ENCODE measurements around the gene DMD. TPM values are rescaled to one million over a fixed set of nuclear protein-coding genes. Genes with fewer than 3 reads are reported as not detected.

DMD gene
- total and polyA plus RNA-seq, 2 of the 13 experiments (the other 11 are each of a cell fraction or from before 2014, with no cell fraction given) = 17.6 to 25.9 TPM

DNA sequence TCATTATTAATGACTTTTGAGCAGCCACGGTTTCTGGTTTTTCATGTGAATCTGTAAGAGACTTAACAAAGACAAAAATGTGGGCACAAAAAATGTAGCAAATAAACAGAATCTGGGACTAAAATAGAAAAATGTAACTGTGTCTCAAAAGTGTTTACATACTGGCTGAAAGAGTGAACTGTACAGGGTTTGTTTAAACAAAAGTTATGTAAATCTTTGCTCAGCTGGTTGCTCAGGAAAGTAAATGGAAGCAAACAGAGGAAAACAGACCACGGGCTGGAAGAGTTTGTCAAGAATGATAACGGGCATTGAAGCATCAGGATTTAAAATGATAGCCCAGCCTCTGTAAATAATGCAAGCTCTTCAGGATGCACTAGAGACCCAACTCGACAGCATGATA lies 1217.7 kb downstream of the DMD start (continued):
- TF ChIP-seq, protein P1, sequence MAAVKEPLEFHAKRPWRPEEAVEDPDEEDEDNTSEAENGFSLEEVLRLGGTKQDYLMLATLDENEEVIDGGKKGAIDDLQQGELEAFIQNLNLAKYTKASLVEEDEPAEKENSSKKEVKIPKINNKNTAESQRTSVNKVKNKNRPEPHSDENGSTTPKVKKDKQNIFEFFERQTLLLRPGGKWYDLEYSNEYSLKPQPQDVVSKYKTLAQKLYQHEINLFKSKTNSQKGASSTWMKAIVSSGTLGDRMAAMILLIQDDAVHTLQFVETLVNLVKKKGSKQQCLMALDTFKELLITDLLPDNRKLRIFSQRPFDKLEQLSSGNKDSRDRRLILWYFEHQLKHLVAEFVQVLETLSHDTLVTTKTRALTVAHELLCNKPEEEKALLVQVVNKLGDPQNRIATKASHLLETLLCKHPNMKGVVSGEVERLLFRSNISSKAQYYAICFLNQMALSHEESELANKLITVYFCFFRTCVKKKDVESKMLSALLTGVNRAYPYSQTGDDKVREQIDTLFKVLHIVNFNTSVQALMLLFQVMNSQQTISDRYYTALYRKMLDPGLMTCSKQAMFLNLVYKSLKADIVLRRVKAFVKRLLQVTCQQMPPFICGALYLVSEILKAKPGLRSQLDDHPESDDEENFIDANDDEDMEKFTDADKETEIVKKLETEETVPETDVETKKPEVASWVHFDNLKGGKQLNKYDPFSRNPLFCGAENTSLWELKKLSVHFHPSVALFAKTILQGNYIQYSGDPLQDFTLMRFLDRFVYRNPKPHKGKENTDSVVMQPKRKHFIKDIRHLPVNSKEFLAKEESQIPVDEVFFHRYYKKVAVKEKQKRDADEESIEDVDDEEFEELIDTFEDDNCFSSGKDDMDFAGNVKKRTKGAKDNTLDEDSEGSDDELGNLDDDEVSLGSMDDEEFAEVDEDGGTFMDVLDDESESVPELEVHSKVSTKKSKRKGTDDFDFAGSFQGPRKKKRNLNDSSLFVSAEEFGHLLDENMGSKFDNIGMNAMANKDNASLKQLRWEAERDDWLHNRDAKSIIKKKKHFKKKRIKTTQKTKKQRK (IDR thresholded peaks at IDR 0.05; ENCODE audit: low read length) = no peak
- TF ChIP-seq PAX8 (CRISPR knock-in tag; IDR thresholded peaks at IDR 0.05; ENCODE audit: borderline replicate concordance) (no peak), ATF1 (CRISPR knock-in tag; IDR thresholded peaks at IDR 0.05) (no peak), ZNF30 (CRISPR knock-in tag; IDR thresholded peaks at IDR 0.05) (no peak), CC2D1A (CRISPR knock-in tag; IDR thresholded peaks at IDR 0.05) (no peak), KLF12 (CRISPR knock-in tag; IDR thresholded peaks at IDR 0.05; ENCODE audit: borderline replicate concordance) (no peak), SP1 (IDR thresholded peaks at IDR 0.05) (no peak), SP1 (CRISPR knock-in tag; IDR thresholded peaks at IDR 0.05) (no peak), REXO4 (CRISPR knock-in tag; IDR thresholded peaks at IDR 0.05; ENCODE audit: borderline replicate concordance) (no peak), DRAP1 (CRISPR knock-in tag; IDR thresholded peaks at IDR 0.05) (no peak), ZNF33B (CRISPR knock-in tag; IDR thresholded peaks at IDR 0.05) (no peak), SMARCE1 (IDR thresholded peaks at IDR 0.05; ENCODE audit: borderline replicate concordance) (no peak), ZNF274 (CRISPR knock-in tag; IDR thresholded peaks at IDR 0.05) (no peak), CBX2 (IDR thresholded peaks at IDR 0.05; ENCODE audit: low read depth, low read length) (no peak), CBX2 (CRISPR knock-in tag; IDR thresholded peaks at IDR 0.05; ENCODE audit: low read depth) (no peak), NCOA5 (CRISPR knock-in tag; IDR thresholded peaks at IDR 0.05) (no peak), HHEX (CRISPR knock-in tag; IDR thresholded peaks at IDR 0.05) (peak; percentile 35; the same call in 1 of the 2 replicates), FOXA1 (IDR thresholded peaks at IDR 0.05) (peak; percentile 27; the same call in 1 of the 2 replicates), FOXA1 (CRISPR knock-in tag; IDR thresholded peaks at IDR 0.05) (no peak; the same call in 1 of the 2 replicates), ZNF629 (CRISPR knock-in tag; conservative IDR thresholded peaks at IDR 0.05) (no peak), ZFP62 (CRISPR knock-in tag; IDR thresholded peaks at IDR 0.05) (no peak), PAWR (CRISPR knock-in tag; IDR thresholded peaks at IDR 0.05; ENCODE audit: borderline replicate concordance) (no peak), NFKB2 (CRISPR knock-in tag; IDR thresholded peaks at IDR 0.05; ENCODE audit: borderline replicate concordance) (no peak), MBD4 (IDR thresholded peaks at IDR 0.05; ENCODE audit: borderline replicate concordance, low read length) (no peak), FOSL2 (CRISPR knock-in tag; IDR thresholded peaks at IDR 0.05) (no peak)
- TF ChIP-seq, protein P2, sequence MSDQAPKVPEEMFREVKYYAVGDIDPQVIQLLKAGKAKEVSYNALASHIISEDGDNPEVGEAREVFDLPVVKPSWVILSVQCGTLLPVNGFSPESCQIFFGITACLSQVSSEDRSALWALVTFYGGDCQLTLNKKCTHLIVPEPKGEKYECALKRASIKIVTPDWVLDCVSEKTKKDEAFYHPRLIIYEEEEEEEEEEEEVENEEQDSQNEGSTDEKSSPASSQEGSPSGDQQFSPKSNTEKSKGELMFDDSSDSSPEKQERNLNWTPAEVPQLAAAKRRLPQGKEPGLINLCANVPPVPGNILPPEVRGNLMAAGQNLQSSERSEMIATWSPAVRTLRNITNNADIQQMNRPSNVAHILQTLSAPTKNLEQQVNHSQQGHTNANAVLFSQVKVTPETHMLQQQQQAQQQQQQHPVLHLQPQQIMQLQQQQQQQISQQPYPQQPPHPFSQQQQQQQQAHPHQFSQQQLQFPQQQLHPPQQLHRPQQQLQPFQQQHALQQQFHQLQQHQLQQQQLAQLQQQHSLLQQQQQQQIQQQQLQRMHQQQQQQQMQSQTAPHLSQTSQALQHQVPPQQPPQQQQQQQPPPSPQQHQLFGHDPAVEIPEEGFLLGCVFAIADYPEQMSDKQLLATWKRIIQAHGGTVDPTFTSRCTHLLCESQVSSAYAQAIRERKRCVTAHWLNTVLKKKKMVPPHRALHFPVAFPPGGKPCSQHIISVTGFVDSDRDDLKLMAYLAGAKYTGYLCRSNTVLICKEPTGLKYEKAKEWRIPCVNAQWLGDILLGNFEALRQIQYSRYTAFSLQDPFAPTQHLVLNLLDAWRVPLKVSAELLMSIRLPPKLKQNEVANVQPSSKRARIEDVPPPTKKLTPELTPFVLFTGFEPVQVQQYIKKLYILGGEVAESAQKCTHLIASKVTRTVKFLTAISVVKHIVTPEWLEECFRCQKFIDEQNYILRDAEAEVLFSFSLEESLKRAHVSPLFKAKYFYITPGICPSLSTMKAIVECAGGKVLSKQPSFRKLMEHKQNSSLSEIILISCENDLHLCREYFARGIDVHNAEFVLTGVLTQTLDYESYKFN (CRISPR knock-in tag; conservative IDR thresholded peaks at IDR 0.05) = peak; percentile 44
- TF ChIP-seq, protein P3, sequence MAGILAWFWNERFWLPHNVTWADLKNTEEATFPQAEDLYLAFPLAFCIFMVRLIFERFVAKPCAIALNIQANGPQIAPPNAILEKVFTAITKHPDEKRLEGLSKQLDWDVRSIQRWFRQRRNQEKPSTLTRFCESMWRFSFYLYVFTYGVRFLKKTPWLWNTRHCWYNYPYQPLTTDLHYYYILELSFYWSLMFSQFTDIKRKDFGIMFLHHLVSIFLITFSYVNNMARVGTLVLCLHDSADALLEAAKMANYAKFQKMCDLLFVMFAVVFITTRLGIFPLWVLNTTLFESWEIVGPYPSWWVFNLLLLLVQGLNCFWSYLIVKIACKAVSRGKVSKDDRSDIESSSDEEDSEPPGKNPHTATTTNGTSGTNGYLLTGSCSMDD (CRISPR knock-in tag; IDR thresholded peaks at IDR 0.05) = no peak

Measured in HepG2 (cell line).